Esophagus squamous epithelium (tissue), 5 donors: ENCODE data around the gene RAB23. TPM values are rescaled to one million over a fixed set of nuclear protein-coding genes. Genes with fewer than 3 reads are reported as not detected.

Source experiments
- DNase-seq: peaks from one replicate; lab custom pipeline; 2025; lab: John Stamatoyannopoulos, UW
- H3K27ac ChIP-seq, 4 donors: fragments of 200-600 bp; sonication (generic); one replicate each; pipeline ENCODE4 v1.5.1; 2016 to 2019; ENCODE audit warnings: mild to moderate bottlenecking in 1 of 4
- H3K27me3 ChIP-seq, 4 donors: fragments of 200-600 bp; sonication (generic); 1 replicate in 3 of 4; 2 replicates in 1 of 4; pipeline versions ENCODE4 v1.5.1 to v1.6.0; 2017 to 2021; ENCODE audit warnings: antibody characterized with exemption in 1 of 4
- H3K36me3 ChIP-seq, 3 donors: fragments of 200-600 bp; sonication (generic); one replicate each; pipeline ENCODE4 v1.5.1; 2016 to 2019
- H3K4me1 ChIP-seq, 3 donors: fragments of 200-600 bp; sonication (generic); one replicate each; pipeline ENCODE4 v1.5.1; 2017 to 2019
- H3K4me3 ChIP-seq, 4 donors: fragments of 200-600 bp; sonication (generic); 1 replicate in 3 of 4; 2 replicates in 1 of 4; pipeline ENCODE4 v1.5.1; 2016 to 2019; ENCODE audit warnings: mild to moderate bottlenecking in 2 of 4, moderate library complexity in 1 of 4
- H3K9me3 ChIP-seq, 3 donors: fragments of 200-600 bp; sonication (generic); one replicate each; pipeline ENCODE4 v1.5.1; 2016 to 2019
- POLR2A ChIP-seq, 4 donors: fragments of 450-650 bp; IDR thresholded peaks; one replicate each; pipeline ENCODE4 v1.6.1; 2017; ENCODE audit warnings: antibody characterized with exemption in 4 of 4, mild to moderate bottlenecking in 4 of 4, moderate library complexity in 3 of 4
- whole genome bisulfite sequencing, 2 donors: methylation state at CpG; one replicate each; pipeline ENCODE4 v1.1.5; 2018; 5-methylcytosine and 5-hydroxymethylcytosine counted together
- intact Hi-C: fragments of 100-400 bp; cut with DNase I; formaldehyde crosslinking; loops from one replicate; pipeline ENCODE4 v1.15.0; 2022
- total RNA-seq, 4 donors: library from RNA; depleted of rRNA; stranded (reverse); fragments of >200 nt; gene quantifications; one replicate each; pipeline ENCODE4 v1.1.0, GENCODE V29; 2016
- TF ChIP-seq, protein P1 (sequence below), 6 experiments: fragments of 450-650 bp in 4 of 6; fragments of 200-600 bp in 2 of 6; sonication (generic) in 2 of 6; IDR thresholded peaks; one replicate each; pipeline ENCODE4 v1.5.1; 2016 to 2019; ENCODE audit warnings: antibody characterized with exemption in 6 of 6, mild to moderate bottlenecking in 4 of 6, moderate library complexity in 4 of 6
- donor health status: DM: yes; HTN: yes; CAD: no.

Gene RAB23
- total RNA-seq, 4 donors from 2014 or later: 1.5 to 17.2 (median 5.9) TPM

GRCh38 chr6:57172136-57173055 is 49.7 kb downstream of the RAB23 start, which contains the start of gene BAG2:
TSS of gene BAG2 (plus strand) at chr6:57172326. CDS start at chr6:57172698, 372 bp downstream.
- peak; percentile 38 for DNase-seq
- TF ChIP-seq, protein P1, sequence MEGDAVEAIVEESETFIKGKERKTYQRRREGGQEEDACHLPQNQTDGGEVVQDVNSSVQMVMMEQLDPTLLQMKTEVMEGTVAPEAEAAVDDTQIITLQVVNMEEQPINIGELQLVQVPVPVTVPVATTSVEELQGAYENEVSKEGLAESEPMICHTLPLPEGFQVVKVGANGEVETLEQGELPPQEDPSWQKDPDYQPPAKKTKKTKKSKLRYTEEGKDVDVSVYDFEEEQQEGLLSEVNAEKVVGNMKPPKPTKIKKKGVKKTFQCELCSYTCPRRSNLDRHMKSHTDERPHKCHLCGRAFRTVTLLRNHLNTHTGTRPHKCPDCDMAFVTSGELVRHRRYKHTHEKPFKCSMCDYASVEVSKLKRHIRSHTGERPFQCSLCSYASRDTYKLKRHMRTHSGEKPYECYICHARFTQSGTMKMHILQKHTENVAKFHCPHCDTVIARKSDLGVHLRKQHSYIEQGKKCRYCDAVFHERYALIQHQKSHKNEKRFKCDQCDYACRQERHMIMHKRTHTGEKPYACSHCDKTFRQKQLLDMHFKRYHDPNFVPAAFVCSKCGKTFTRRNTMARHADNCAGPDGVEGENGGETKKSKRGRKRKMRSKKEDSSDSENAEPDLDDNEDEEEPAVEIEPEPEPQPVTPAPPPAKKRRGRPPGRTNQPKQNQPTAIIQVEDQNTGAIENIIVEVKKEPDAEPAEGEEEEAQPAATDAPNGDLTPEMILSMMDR (IDR thresholded peaks at IDR 0.05): peak in 4 of 6 experiments; percentile 11 to 36 (median 11)
- TF ChIP-seq POLR2A (IDR thresholded peaks at IDR 0.05): peak in 2 of 4 donors; percentile 56 to 73
- peaks cover 0 to 15% (median 0%) of the 10 kb centered on the region in 3 donors for H3K36me3 ChIP-seq
- peaks cover 0 to 10% (median 0%) of the 10 kb centered on the region in 4 donors for H3K27me3 ChIP-seq
- no peaks in the 10 kb centered on the region for H3K9me3 ChIP-seq
- H3K4me3 ChIP-seq: peak within 1 kb of the TSS; percentile 57 to 79 (median 62)
- H3K4me1 ChIP-seq: peaks cover 0 to 37% (median 0%) of the 10 kb centered on the region in 3 donors
- peak within 1 kb of the TSS; percentile 76 to 96 (median 90) for H3K27ac ChIP-seq
- 2 to 3% methylated on average over 6 to 35 of the region's 97 CpGs for WGBS, 2 donors
- intact Hi-C loops: no loop called here

DNA sequence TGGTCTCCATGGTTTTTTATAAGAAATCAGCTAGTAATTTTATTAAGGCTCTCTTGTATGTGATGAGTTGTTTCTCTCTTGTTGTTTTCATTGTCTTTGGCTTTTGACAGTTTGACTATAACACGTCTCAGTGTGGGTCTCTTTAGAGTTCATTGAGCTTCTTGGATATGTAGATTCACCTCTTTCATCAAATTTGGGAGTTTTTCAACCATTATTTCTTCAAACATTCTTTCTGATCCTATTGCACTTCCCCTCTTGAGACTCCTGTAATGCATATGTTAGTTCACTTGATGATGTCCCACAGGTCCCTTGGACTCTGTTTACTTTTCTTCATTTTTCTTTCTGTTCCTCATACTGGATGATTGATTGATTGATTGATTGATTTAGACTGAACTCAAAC is 57.0 kb downstream of the RAB23 start:
- TF ChIP-seq, protein P1 (IDR thresholded peaks at IDR 0.05): no peak
- no peak for TF ChIP-seq POLR2A (IDR thresholded peaks at IDR 0.05)
- intact Hi-C loops: no loop called here
- H3K4me3 ChIP-seq: no peak overlapping the region
- no peaks in the 10 kb centered on the region for H3K27me3 ChIP-seq
- no peaks in the 10 kb centered on the region for H3K4me1 ChIP-seq
- H3K27ac ChIP-seq: no peak overlapping the region
- 89 to 95% methylated on average over 1 of the region's 1 CpG for WGBS, 2 donors
- no peak for DNase-seq
- H3K9me3 ChIP-seq: peaks cover 0 to 13% (median 0%) of the 10 kb centered on the region in 3 donors
- peaks cover 0 to 77% (median 0%) of the 10 kb centered on the region in 3 donors for H3K36me3 ChIP-seq

DNA sequence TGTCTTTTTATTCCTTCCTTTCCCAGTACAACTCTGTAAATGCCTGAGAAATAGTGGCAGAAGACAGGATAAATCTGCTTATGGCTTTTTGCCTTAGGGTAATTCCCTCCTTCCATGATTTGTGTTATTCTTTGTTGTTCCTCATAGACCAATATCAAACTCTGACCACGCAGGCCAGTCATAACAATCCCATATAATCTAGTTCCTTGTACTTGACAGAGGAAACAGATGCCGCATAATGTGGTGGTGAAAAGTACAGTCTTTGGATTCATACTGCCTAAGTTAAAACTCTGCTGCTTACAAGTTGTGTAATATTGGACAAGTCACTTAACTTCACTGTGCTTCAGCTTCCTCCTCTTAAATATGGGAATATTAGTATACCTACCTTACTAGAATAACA is 58.2 kb downstream of the RAB23 start:
- H3K27me3 ChIP-seq: no peaks in the 10 kb centered on the region
- peaks cover 0 to 76% (median 0%) of the 10 kb centered on the region in 3 donors for H3K36me3 ChIP-seq
- no peak for DNase-seq
- intact Hi-C loops: no loop called here
- no peak for TF ChIP-seq POLR2A (IDR thresholded peaks at IDR 0.05)
- TF ChIP-seq, protein P1 (IDR thresholded peaks at IDR 0.05): no peak
- H3K4me1 ChIP-seq: no peaks in the 10 kb centered on the region
- no peak overlapping the region for H3K4me3 ChIP-seq
- peaks cover 0 to 13% (median 0%) of the 10 kb centered on the region in 3 donors for H3K9me3 ChIP-seq
- WGBS, 2 donors: 95 to 98% methylated on average over 2 of the region's 2 CpGs
- H3K27ac ChIP-seq: no peak overlapping the region

GRCh38 chr6:57162516-57162915 is 59.6 kb downstream of the RAB23 start:
- Histone ChIP-seq H3K4me1 (no peaks in the 10 kb centered on the region), H3K27me3 (no peaks in the 10 kb centered on the region), H3K36me3 (peaks cover 0 to 80% (median 0%) of the 10 kb centered on the region in 3 donors), H3K9me3 (peaks cover 0 to 13% (median 0%) of the 10 kb centered on the region in 3 donors), H3K4me3 (no peak overlapping the region), H3K27ac (no peak overlapping the region)
- intact Hi-C loops: no loop called here
- WGBS, 2 donors: 70 to 82% methylated on average over 3 of the region's 3 CpGs
- no peak for DNase-seq
- TF ChIP-seq POLR2A (IDR thresholded peaks at IDR 0.05): no peak
- TF ChIP-seq, protein P1 (IDR thresholded peaks at IDR 0.05): no peak

- Histone ChIP-seq H3K4me1 (no peaks in the 10 kb centered on the region), H3K27ac (no peak overlapping the region), H3K27me3 (no peaks in the 10 kb centered on the region), H3K4me3 (no peak overlapping the region), H3K36me3 (peaks cover 0 to 80% (median 0%) of the 10 kb centered on the region in 3 donors), H3K9me3 (peaks cover 0 to 13% (median 0%) of the 10 kb centered on the region in 3 donors)
- intact Hi-C loops: no loop called here
- no peak for DNase-seq
- WGBS, 2 donors: 78 to 97% methylated on average over 2 of the region's 2 CpGs
- TF ChIP-seq POLR2A (IDR thresholded peaks at IDR 0.05): no peak
- TF ChIP-seq, protein P1 (IDR thresholded peaks at IDR 0.05): no peak
These were observed 60.1 kb downstream of the RAB23 start for GRCh38 chr6:57162028-57162427.
